HCT116 (cell line): ENCODE data around the gene TFCP2L1. TPM values are rescaled to one million over a fixed set of nuclear protein-coding genes. Genes with fewer than 3 reads are reported as not detected.
"Not testable (repeated sequence)": the region's sequence is repeated elsewhere in the genome, so short reads cannot be mapped to it uniquely, and the experiment has no call there.

Experiments
- ATAC-seq: fragments of 200-7000 bp; cut with Tn5 transposase; 2 replicates; pipeline ENCODE4 v1.9.1; 2020; ENCODE audit warnings: mild to moderate bottlenecking, moderate library complexity
- BruUV-seq: library from RNA; stranded (reverse); fragments of 400-500 nt; replicated peaks from 2 replicates; lab custom pipeline; 2021; lab: Mats Ljungman, UMichigan
- CTCF ChIA-PET: fragments of 300-600 bp; sonication (Branson Sonifier 250); formaldehyde crosslinking; loops from one replicate; lab custom pipeline; 2021; ENCODE audit warnings: antibody characterized with exemption; lab: Charles Lee
- POLR2A ChIA-PET: fragments of 300-600, 350-600 bp; sonication (Branson Sonifier 250); formaldehyde crosslinking; loops from one replicate; lab custom pipeline; 2021; ENCODE audit warnings: antibody characterized with exemption; lab: Charles Lee
- RAD21 ChIA-PET, 2 experiments: fragments of 300-600 bp; sonication (Branson Sonifier 250); formaldehyde crosslinking; loops; one replicate each; lab custom pipeline; 2023; ENCODE audit warnings: low total read pairs in 2 of 2; ENCODE audit not compliant: uncharacterized antibody in 2 of 2, unreplicated experiment in 2 of 2, low non-redundant PET in 1 of 2; lab: Charles Lee
- DNase-seq: peaks from one replicate; pipeline ENCODE4 v3.0.0-alpha.2; 2010; ENCODE audit warnings: low read depth, low spot score
- H2AFZ ChIP-seq: fragments of 200-600 bp; shearing (Covaris generic), sonication (generic); 2 replicates; pipeline ENCODE4 v1.6.1; 2017; ENCODE audit warnings: low read depth, mixed run types, mixed read lengths, antibody characterized with exemption, low read length; ENCODE audit not compliant: poor library complexity, severe bottlenecking
- H3K27ac ChIP-seq: 2 replicates; pipeline ENCODE4 v1.5.1; 2012; ENCODE audit warnings: low read depth, low read length
- H3K27me3 ChIP-seq: fragments of 200-600 bp; sonication (generic); 2 replicates; pipeline ENCODE4 v1.6.1; 2016; ENCODE audit warnings: mixed run types, low read length, mixed read lengths; ENCODE audit not compliant: insufficient read depth
- H3K36me3 ChIP-seq, 2 experiments: fragments of 200-500 bp in 1 of 2; fragments of 200-600 bp in 1 of 2; sonication (Bioruptor generic) in 1 of 2; sonication (generic) in 1 of 2; 2 replicates each; pipeline versions ENCODE4 v1.5.1 to v1.6.1; 2014 to 2016; ENCODE audit warnings: low read length in 2 of 2, inconsistent platforms in 1 of 2, mixed read lengths in 1 of 2, mixed run types in 1 of 2; ENCODE audit not compliant: insufficient read depth in 2 of 2, control insufficient read depth in 1 of 2
- H3K4me1 ChIP-seq, 2 experiments: fragments of 200-600 bp in 1 of 2; sonication (generic) in 1 of 2; 2 replicates each; pipeline versions ENCODE4 v1.5.1 to v1.6.1; 2012 to 2017; ENCODE audit warnings: low read length in 2 of 2, inconsistent platforms in 1 of 2, mild to moderate bottlenecking in 1 of 2, mixed read lengths in 1 of 2, mixed run types in 1 of 2, moderate library complexity in 1 of 2; ENCODE audit not compliant: insufficient read depth in 2 of 2, control insufficient read depth in 1 of 2
- H3K4me2 ChIP-seq: fragments of 200-600 bp; sonication (generic); 2 replicates; pipeline ENCODE4 v1.6.1; 2017; ENCODE audit warnings: mixed run types, low read length, mixed read lengths
- H3K4me3 ChIP-seq, 2 experiments: fragments of 200-600 bp in 1 of 2; sonication (generic) in 1 of 2; replicated peaks in 1 of 2; 2 replicates each; pipeline ENCODE4 v1.5.1; 2011 to 2016; ENCODE audit warnings: low read length in 2 of 2, control low read depth in 1 of 2, low read depth in 1 of 2, mild to moderate bottlenecking in 1 of 2, mixed read lengths in 1 of 2, mixed run types in 1 of 2
- H3K79me2 ChIP-seq: fragments of 200-600 bp; sonication (generic); 2 replicates; pipeline ENCODE4 v1.6.1; 2017; ENCODE audit warnings: mild to moderate bottlenecking, mixed run types, low read length, moderate library complexity, mixed read lengths; ENCODE audit not compliant: insufficient read depth
- H3K9ac ChIP-seq: fragments of 200-600 bp; sonication (generic); 2 replicates; pipeline ENCODE4 v1.6.1; 2016; ENCODE audit warnings: low read length, mixed read lengths
- H3K9me2 ChIP-seq: fragments of 200-600 bp; sonication (generic), shearing (Covaris generic); 2 replicates; pipeline ENCODE4 v1.6.1; 2017; ENCODE audit warnings: mixed run types, mild to moderate bottlenecking, moderate library complexity; ENCODE audit not compliant: insufficient read depth
- H3K9me3 ChIP-seq, 2 experiments: fragments of 200-500 bp in 1 of 2; fragments of 200-600 bp in 1 of 2; sonication (Bioruptor generic) in 1 of 2; sonication (generic) in 1 of 2; 2 replicates each; pipeline ENCODE4 v1.6.1; 2014 to 2017; ENCODE audit warnings: low read length in 2 of 2, mixed read lengths in 2 of 2, inconsistent platforms in 1 of 2, low read depth in 1 of 2, mild to moderate bottlenecking in 1 of 2, mixed run types in 1 of 2, moderate library complexity in 1 of 2; ENCODE audit not compliant: control insufficient read depth in 1 of 2, insufficient read depth in 1 of 2
- H4K20me1 ChIP-seq: fragments of 200-600 bp; sonication (generic), shearing (Covaris generic); 2 replicates; pipeline ENCODE4 v1.6.1; 2017; ENCODE audit warnings: mixed run types, mild to moderate bottlenecking, moderate library complexity; ENCODE audit not compliant: insufficient read depth
- ATF3 ChIP-seq: IDR thresholded peaks from 2 replicates; pipeline ENCODE4 v1.6.1; 2012
- CTCF ChIP-seq, 3 experiments: fragments of 200-600 bp in 1 of 3; sonication (generic) in 1 of 3; IDR thresholded peaks in 2 of 3; conservative IDR thresholded peaks in 1 of 3; 2 replicates each; pipeline ENCODE4 v1.5.1; 2012 to 2017; ENCODE audit warnings: low read depth in 2 of 3, low read length in 2 of 3, antibody characterized with exemption in 1 of 3, borderline replicate concordance in 1 of 3, control low read depth in 1 of 3, mild to moderate bottlenecking in 1 of 3, mixed read lengths in 1 of 3, mixed run types in 1 of 3, moderate library complexity in 1 of 3; ENCODE audit not compliant: insufficient read depth in 1 of 3
- EGR1 ChIP-seq: IDR thresholded peaks from 2 replicates; pipeline ENCODE4 v1.6.1; 2012; ENCODE audit warnings: low read depth
- EZH2 ChIP-seq: fragments of 200-600 bp; sonication (generic); IDR thresholded peaks from 2 replicates; pipeline ENCODE4 v1.6.1; 2017; ENCODE audit warnings: antibody characterized with exemption, mixed run types
- EZH2phosphoT487 ChIP-seq: fragments of 200-600 bp; IDR thresholded peaks from 2 replicates; pipeline ENCODE4 v1.6.1; 2018; ENCODE audit warnings: antibody characterized with exemption, borderline replicate concordance
- JUND ChIP-seq: IDR thresholded peaks from 2 replicates; pipeline ENCODE4 v1.6.1; 2012
- MAX ChIP-seq: IDR thresholded peaks from 2 replicates; pipeline ENCODE4 v1.6.1; 2012
- POLR2A ChIP-seq: IDR thresholded peaks from 2 replicates; pipeline ENCODE4 v1.7.0; 2011; ENCODE audit warnings: borderline replicate concordance; ENCODE audit not compliant: insufficient read depth, insufficient read length; ENCODE audit errors: extremely low read depth
- POLR2AphosphoS5 ChIP-seq: IDR thresholded peaks from 2 replicates; pipeline ENCODE4 v1.6.1; 2011; ENCODE audit warnings: mild to moderate bottlenecking, low read depth, low read length, moderate library complexity
- RAD21 ChIP-seq: IDR thresholded peaks from 2 replicates; pipeline ENCODE4 v1.6.1; 2012; ENCODE audit warnings: low read depth, mild to moderate bottlenecking
- REST ChIP-seq: IDR thresholded peaks from 2 replicates; pipeline ENCODE4 v1.6.1; 2012; ENCODE audit warnings: low read depth
- SIN3A ChIP-seq: IDR thresholded peaks from 2 replicates; pipeline ENCODE4 v1.6.1; 2012; ENCODE audit warnings: low read depth
- SP1 ChIP-seq: IDR thresholded peaks from 2 replicates; pipeline ENCODE4 v1.6.1; 2012; ENCODE audit warnings: low read depth
- TCF7L2 ChIP-seq: IDR thresholded peaks from 2 replicates; pipeline ENCODE4 v1.7.0; 2011; ENCODE audit warnings: borderline replicate concordance, inconsistent platforms; ENCODE audit not compliant: insufficient read depth, insufficient read length; ENCODE audit errors: extremely low read depth
- ZNF274 ChIP-seq: fragments of 200-500 bp; sonication (Bioruptor generic); IDR thresholded peaks from 2 replicates; pipeline ENCODE4 v1.6.1; 2014; ENCODE audit warnings: mild to moderate bottlenecking, low read depth, low read length, inconsistent platforms
- intact Hi-C: fragments of 100-400 bp; cut with micrococcal nuclease; formaldehyde crosslinking; loops from 2 replicates; pipeline ENCODE4 v1.10.0; 2022
- total RNA-seq: library from RNA; stranded (reverse); gene quantifications from one replicate; pipeline ENCODE4 v1.2.1, GENCODE V29; 2021; ENCODE audit not compliant: unreplicated experiment

Gene TFCP2L1
- total RNA-seq, 1 experiment from 2014 or later: 8.4 TPM

GRCh38 chr2:121298476-121298875 lies 13.5 kb upstream of the TFCP2L1 start:
- no peak overlapping the region for H3K27ac ChIP-seq
- no peaks in the 10 kb centered on the region for H4K20me1 ChIP-seq
- H3K9me3 ChIP-seq: no peaks in the 10 kb centered on the region
- no peak overlapping the region for H3K9ac ChIP-seq
- no peaks in the 10 kb centered on the region for H3K79me2 ChIP-seq
- no TSS peak for BruUV-seq
- no peak overlapping the region for H3K4me2 ChIP-seq
- peaks cover 0 to 7% of the 10 kb centered on the region in 2 experiments; a peak in 2 of 4 replicates for H3K4me1 ChIP-seq
- ChIA-PET POLR2A (no interaction called here), CTCF (interaction anchor here (1.0 to 1.4 kb wide), 3 partner anchors 8 to 170 kb away, joined by 3 to 7 read pairs (median 4); no protein-coding TSS in a partner anchor), RAD21 (no interaction called here)
- H3K27me3 ChIP-seq: no peaks in the 10 kb centered on the region
- TF ChIP-seq REST (no peak), POLR2AphosphoS5 (no peak), SIN3A (no peak), EZH2 (no peak), SP1 (no peak), POLR2A (no peak), ZNF274 (no peak), CTCF (IDR thresholded peaks at IDR 0.05 in 2 of 3, conservative IDR thresholded peaks at IDR 0.05 in 1 of 3; ENCODE audit: borderline replicate concordance in 1 of 3, insufficient read depth in 1 of 3, low read depth in 2 of 3, low read length in 2 of 3) (no peak), TCF7L2 (no peak), ATF3 (no peak), EGR1 (no peak), EZH2phosphoT487 (no peak), RAD21 (no peak), MAX (no peak), JUND (no peak)
- intact Hi-C loops: no loop called here
- H2AFZ ChIP-seq: no peak overlapping the region
- no peaks in the 10 kb centered on the region for H3K9me2 ChIP-seq
- DNase-seq: no peak
- no peak overlapping the region for H3K4me3 ChIP-seq
- no peaks in the 10 kb centered on the region for H3K36me3 ChIP-seq
- no peak for ATAC-seq

- H3K9me3 ChIP-seq, H3K9ac ChIP-seq, H3K79me2 ChIP-seq, H3K36me3 ChIP-seq, H3K9me2 ChIP-seq, POLR2A ChIA-PET, BruUV-seq, H3K4me3 ChIP-seq, H3K27me3 ChIP-seq, H4K20me1 ChIP-seq, H3K4me2 ChIP-seq, RAD21 ChIA-PET, DNase-seq, intact Hi-C loops, H3K27ac ChIP-seq: not testable (repeated sequence)
- peak; percentile 9; the same call in 1 of the 2 replicates for ATAC-seq
- H3K4me1 ChIP-seq: peaks cover 4 to 11% of the 10 kb centered on the region in 2 experiments; a peak in 2 of 4 replicates
- H2AFZ ChIP-seq: peak overlapping the region; percentile 83
- CTCF ChIA-PET: interaction anchor here (0.7 to 1.4 kb wide), 7 partner anchors 9 to 169 kb away, joined by 3 to 7 read pairs (median 4); no protein-coding TSS in a partner anchor
Measured at GRCh38 chr2:121297866-121298265, 12.9 kb upstream of the TFCP2L1 start.
